GM12878 (cell line): ENCODE measurements around the gene KIAA0930. TPM values are rescaled to one million over a fixed set of nuclear protein-coding genes. Genes with fewer than 3 reads are reported as not detected.

ENCODE experiments used
- ATAC-seq: fragments of 200-7000 bp; cut with Tn5 transposase; 3 replicates; pipeline ENCODE4 v1.9.1; 2020; ENCODE audit warnings: mild to moderate bottlenecking, moderate library complexity
- BruUV-seq: library from RNA; stranded (reverse); fragments of 400-500 nt; replicated peaks from 2 replicates; lab custom pipeline; 2021; lab: Mats Ljungman, UMichigan
- CTCF ChIA-PET: fragments of 300-600 bp; sonication (Branson Sonifier 250); formaldehyde crosslinking; extraction: SDS; loops from one replicate; lab custom pipeline; 2021; ENCODE audit warnings: inconsistent platforms; lab: Yijun Ruan, JAX
- POLR2A ChIA-PET: fragments of 350-600 bp; formaldehyde crosslinking; extraction: SDS; loops from one replicate; lab custom pipeline; 2021; ENCODE audit warnings: inconsistent platforms; lab: Charles Lee
- RAD21 ChIA-PET: fragments of 300-600 bp; sonication (Branson Sonifier 250); formaldehyde crosslinking; loops from one replicate; lab custom pipeline; 2023; ENCODE audit warnings: antibody characterized with exemption; ENCODE audit not compliant: unreplicated experiment; lab: Charles Lee
- SMC1A ChIA-PET: fragments of 300-600 bp; sonication (Branson Sonifier 250); formaldehyde crosslinking; loops from one replicate; lab custom pipeline; 2023; ENCODE audit not compliant: unreplicated experiment, uncharacterized antibody; lab: Charles Lee
- DNase-seq: peaks from one replicate; pipeline ENCODE4 v3.0.0-alpha.2; 2011; ENCODE audit warnings: low read depth, low spot score
- FAIRE-seq: peaks from 3 replicates; lab custom pipeline; 2011; peaks lifted over from hg19 to GRCh38; lab: Jason Lieb, UNC
- H2AFZ ChIP-seq: 2 replicates; pipeline ENCODE4 v1.6.0; 2011; ENCODE audit warnings: low read depth, low read length, control low read depth; ENCODE audit not compliant: control insufficient read depth
- H3K27ac ChIP-seq: 2 replicates; pipeline ENCODE4 v1.5.1; 2011; ENCODE audit warnings: control low read depth; ENCODE audit not compliant: control insufficient read depth, insufficient read depth
- H3K27me3 ChIP-seq, 2 experiments: replicated peaks in 1 of 2; 2 replicates each; pipeline versions ENCODE4 v1.6.0 to v1.6.1; 2011; ENCODE audit warnings: low read length in 1 of 2; ENCODE audit not compliant: control insufficient read depth in 2 of 2, insufficient read depth in 2 of 2
- H3K36me3 ChIP-seq, 2 experiments: 2 replicates each; pipeline ENCODE4 v1.5.1; 2011; ENCODE audit warnings: low read length in 1 of 2; ENCODE audit not compliant: control insufficient read depth in 2 of 2, insufficient read depth in 2 of 2
- H3K4me1 ChIP-seq: 2 replicates; pipeline ENCODE4 v1.6.1; 2011; ENCODE audit warnings: mild to moderate bottlenecking, low read length, moderate library complexity, mixed read lengths; ENCODE audit not compliant: control insufficient read depth, insufficient read depth
- H3K4me2 ChIP-seq: 2 replicates; pipeline ENCODE4 v1.6.0; 2011; ENCODE audit warnings: control low read depth; ENCODE audit not compliant: control insufficient read depth, insufficient read depth
- H3K4me3 ChIP-seq: fragments of 200-600 bp; sonication (generic); 2 replicates; pipeline ENCODE4 v1.5.1; 2016
- H3K79me2 ChIP-seq: 2 replicates; pipeline ENCODE4 v1.6.0; 2011; ENCODE audit warnings: low read length; ENCODE audit not compliant: control insufficient read depth, insufficient read depth
- H3K9ac ChIP-seq: 2 replicates; pipeline ENCODE4 v1.8.0; 2011; ENCODE audit warnings: low read length, control low read depth, mixed read lengths; ENCODE audit not compliant: control insufficient read depth, insufficient read depth
- H3K9me3 ChIP-seq: replicated peaks from 3 replicates; pipeline ENCODE4 v1.5.1; 2011; ENCODE audit warnings: mild to moderate bottlenecking, low read length; ENCODE audit not compliant: control insufficient read depth, insufficient read depth
- H4K20me1 ChIP-seq: 2 replicates; pipeline ENCODE4 v1.6.0; 2011; ENCODE audit not compliant: control insufficient read depth, insufficient read depth
- RAD21 ChIP-seq: IDR thresholded peaks from 2 replicates; pipeline ENCODE4 v1.6.1; 2011; ENCODE audit warnings: mild to moderate bottlenecking, low read depth, low read length, moderate library complexity; ENCODE audit not compliant: insufficient read depth
- RFX5 ChIP-seq: IDR thresholded peaks from 2 replicates; pipeline ENCODE4 v1.6.1; 2011; ENCODE audit warnings: low read depth, low read length, improper control_type of control experiment
- STAT3 ChIP-seq: IDR thresholded peaks from 2 replicates; pipeline ENCODE4 v1.6.1; 2011; ENCODE audit warnings: low read depth, low read length, improper control_type of control experiment
- ZNF217 ChIP-seq: fragments of 450-650 bp; IDR thresholded peaks from 2 replicates; pipeline ENCODE4 v1.6.1; 2017; ENCODE audit warnings: antibody characterized with exemption, mild to moderate bottlenecking
- WGBS: methylation state at CpG from one replicate; pipeline ENCODE4 v1.1.6; 2016; ENCODE audit warnings: low lambda C conversion rate; ENCODE audit not compliant: insufficient replicate concordance, insufficient coverage; ENCODE audit errors: missing lambda C conversion rate; 5-methylcytosine and 5-hydroxymethylcytosine counted together
- in situ Hi-C: fragments of 300-500 bp; cut with MboI; formaldehyde crosslinking; loops from 9 replicates; pipeline ENCODE4 v1.14.3; 2018; ENCODE audit warnings: mixed read lengths
- intact Hi-C: fragments of 100-400 bp; cut with micrococcal nuclease; formaldehyde crosslinking; loops from one replicate; pipeline ENCODE4 v1.14.2; 2022; ENCODE audit not compliant: unreplicated experiment
- polyA plus RNA-seq, 11 experiments: library from polyadenylated mRNA; depleted of rRNA in 4 of 11; unstranded in 6 of 11; stranded (reverse) in 5 of 11; fragments of >200 nt; fragmentation: Nextera tagmentation in 4 of 11; fragmentation: Illumina TruSeq in 1 of 11; extraction: Ambion mirVana in 4 of 11; extraction: Trizol in 1 of 11; gene quantifications; 1 replicate in 1 of 11; 2 replicates in 10 of 11; pipeline versions ENCODE4 v1.2.1 to v1.2.3, GENCODE V29; 2011 to 2016; ENCODE audit warnings: inconsistent platforms in 2 of 11, missing spikeins in 2 of 11, low read depth in 1 of 11
- total RNA-seq, 4 experiments: library from RNA; depleted of rRNA in 3 of 4; stranded (reverse); fragments of >200 nt in 3 of 4; fragmentation: Illumina TruSeq in 1 of 4; extraction: Trizol in 1 of 4; gene quantifications; 2 replicates each; pipeline versions ENCODE4 v1.2.1 to v1.2.3, GENCODE V29; 2013 to 2021
- TF ChIP-seq, protein P1 (sequence below): IDR thresholded peaks from 2 replicates; pipeline ENCODE4 v1.6.1; 2012; ENCODE audit warnings: low read depth, low read length, improper control_type of control experiment
- TF ChIP-seq, protein P2 (sequence below): fragments of 150-350 bp; IDR thresholded peaks from 2 replicates; pipeline ENCODE4 v1.6.1; 2016; ENCODE audit warnings: low read depth, low read length
- TF ChIP-seq, protein P3 (sequence below): IDR thresholded peaks from 2 replicates; pipeline ENCODE4 v1.6.1; 2011; ENCODE audit warnings: low read depth, mild to moderate bottlenecking, low read length, moderate library complexity, borderline replicate concordance; ENCODE audit errors: extremely low read depth
- TF ChIP-seq, protein P4 (sequence below): fragments of 450-650 bp; IDR thresholded peaks from 2 replicates; pipeline ENCODE4 v1.6.1; 2014; ENCODE audit warnings: mild to moderate bottlenecking
- TF ChIP-seq, protein P5 (sequence below): IDR thresholded peaks from 2 replicates; pipeline ENCODE4 v1.6.1; 2012; ENCODE audit warnings: mild to moderate bottlenecking, low read depth, low read length
- TF ChIP-seq, protein P6 (sequence below), 3 experiments: IDR thresholded peaks in 2 of 3; conservative IDR thresholded peaks in 1 of 3; 2 replicates each; pipeline ENCODE4 v1.5.1; 2011; ENCODE audit warnings: low read depth in 3 of 3, low read length in 3 of 3, mild to moderate bottlenecking in 3 of 3, control low read depth in 2 of 3, moderate library complexity in 2 of 3, inconsistent platforms in 1 of 3, mixed read lengths in 1 of 3; ENCODE audit not compliant: control insufficient read depth in 2 of 3, insufficient read depth in 1 of 3; ENCODE audit errors: extremely low read depth in 1 of 3

KIAA0930 gene
- total and polyA plus RNA-seq, 10 of the 15 experiments (the other 5 are each of a cell fraction or from before 2014, with no cell fraction given), result 3.6 to 125 (median 46.3) TPM

DNA sequence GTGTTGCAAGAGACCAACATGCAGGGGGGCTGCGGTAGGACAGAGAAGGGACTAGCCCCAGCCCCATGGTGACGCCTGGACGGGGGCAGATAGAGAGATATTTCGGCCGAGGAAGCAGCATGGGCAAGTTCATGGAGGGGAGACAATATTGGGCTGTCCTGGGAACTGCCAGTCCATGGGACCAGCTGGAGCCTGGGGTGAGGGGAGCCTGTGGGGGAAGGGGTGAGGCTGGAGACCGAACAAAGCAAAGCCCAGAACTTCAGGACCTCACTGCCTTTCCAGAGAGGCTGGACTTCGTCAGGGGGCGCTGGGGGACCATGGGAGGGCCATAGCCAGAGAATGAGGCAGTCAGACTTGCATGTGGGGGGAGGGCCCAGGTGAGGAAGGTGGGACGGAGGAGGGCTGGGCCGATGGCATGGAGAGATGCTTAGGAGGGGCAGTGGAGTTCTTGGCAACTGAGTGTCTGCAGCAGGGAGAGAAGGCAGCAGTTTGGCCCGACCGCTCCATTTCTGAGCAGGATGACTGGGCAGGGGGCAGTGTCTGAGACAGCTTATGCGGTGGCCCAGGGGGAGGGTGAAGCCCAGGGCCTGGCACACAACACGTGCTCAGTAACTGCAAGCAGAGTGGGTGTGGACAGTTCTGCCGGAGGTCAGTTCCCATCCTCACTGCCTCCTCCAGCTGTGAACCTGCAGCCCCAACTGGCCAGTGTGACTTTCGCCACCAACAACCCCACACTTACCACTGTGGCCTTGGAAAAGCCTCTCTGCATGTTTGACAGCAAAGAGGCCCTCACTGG, 44.8 kb upstream of the KIAA0930 start:
- in situ Hi-C loops (no loop called here), intact Hi-C loops (no loop called here)
- Histone ChIP-seq H3K4me3 (no peak overlapping the region), H3K4me2 (peak overlapping the region; percentile 94; the same call in 1 of the 2 replicates), H4K20me1 (no peaks in the 10 kb centered on the region), H3K36me3 (no peaks in the 10 kb centered on the region), H3K27ac (no peak overlapping the region), H3K4me1 (peaks cover 11% of the 10 kb centered on the region), H3K27me3 (no peaks in the 10 kb centered on the region; a peak in 1 of 4 replicates), H3K9ac (no peak overlapping the region), H3K79me2 (no peaks in the 10 kb centered on the region), H3K9me3 (no peaks in the 10 kb centered on the region), H2AFZ (no peak overlapping the region)
- DNase-seq, result no peak
- SMC1A ChIA-PET, result no interaction called here
- POLR2A ChIA-PET, result no interaction called here
- 69% methylated on average over 15 of the region's 16 CpGs for WGBS
- ATAC-seq, result no peak
- RAD21 ChIA-PET, result no interaction called here
- CTCF ChIA-PET, result interaction anchor here (1.2 kb wide), 1 partner anchor 147 kb away, joined by 3 read pairs; no protein-coding TSS in a partner anchor
- no TSS peak for BruUV-seq
- TF ChIP-seq, protein P1, sequence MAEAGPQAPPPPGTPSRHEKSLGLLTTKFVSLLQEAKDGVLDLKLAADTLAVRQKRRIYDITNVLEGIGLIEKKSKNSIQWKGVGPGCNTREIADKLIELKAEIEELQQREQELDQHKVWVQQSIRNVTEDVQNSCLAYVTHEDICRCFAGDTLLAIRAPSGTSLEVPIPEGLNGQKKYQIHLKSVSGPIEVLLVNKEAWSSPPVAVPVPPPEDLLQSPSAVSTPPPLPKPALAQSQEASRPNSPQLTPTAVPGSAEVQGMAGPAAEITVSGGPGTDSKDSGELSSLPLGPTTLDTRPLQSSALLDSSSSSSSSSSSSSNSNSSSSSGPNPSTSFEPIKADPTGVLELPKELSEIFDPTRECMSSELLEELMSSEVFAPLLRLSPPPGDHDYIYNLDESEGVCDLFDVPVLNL, result no peak
- no peak for TF ChIP-seq ZNF217
- TF ChIP-seq, protein P2, sequence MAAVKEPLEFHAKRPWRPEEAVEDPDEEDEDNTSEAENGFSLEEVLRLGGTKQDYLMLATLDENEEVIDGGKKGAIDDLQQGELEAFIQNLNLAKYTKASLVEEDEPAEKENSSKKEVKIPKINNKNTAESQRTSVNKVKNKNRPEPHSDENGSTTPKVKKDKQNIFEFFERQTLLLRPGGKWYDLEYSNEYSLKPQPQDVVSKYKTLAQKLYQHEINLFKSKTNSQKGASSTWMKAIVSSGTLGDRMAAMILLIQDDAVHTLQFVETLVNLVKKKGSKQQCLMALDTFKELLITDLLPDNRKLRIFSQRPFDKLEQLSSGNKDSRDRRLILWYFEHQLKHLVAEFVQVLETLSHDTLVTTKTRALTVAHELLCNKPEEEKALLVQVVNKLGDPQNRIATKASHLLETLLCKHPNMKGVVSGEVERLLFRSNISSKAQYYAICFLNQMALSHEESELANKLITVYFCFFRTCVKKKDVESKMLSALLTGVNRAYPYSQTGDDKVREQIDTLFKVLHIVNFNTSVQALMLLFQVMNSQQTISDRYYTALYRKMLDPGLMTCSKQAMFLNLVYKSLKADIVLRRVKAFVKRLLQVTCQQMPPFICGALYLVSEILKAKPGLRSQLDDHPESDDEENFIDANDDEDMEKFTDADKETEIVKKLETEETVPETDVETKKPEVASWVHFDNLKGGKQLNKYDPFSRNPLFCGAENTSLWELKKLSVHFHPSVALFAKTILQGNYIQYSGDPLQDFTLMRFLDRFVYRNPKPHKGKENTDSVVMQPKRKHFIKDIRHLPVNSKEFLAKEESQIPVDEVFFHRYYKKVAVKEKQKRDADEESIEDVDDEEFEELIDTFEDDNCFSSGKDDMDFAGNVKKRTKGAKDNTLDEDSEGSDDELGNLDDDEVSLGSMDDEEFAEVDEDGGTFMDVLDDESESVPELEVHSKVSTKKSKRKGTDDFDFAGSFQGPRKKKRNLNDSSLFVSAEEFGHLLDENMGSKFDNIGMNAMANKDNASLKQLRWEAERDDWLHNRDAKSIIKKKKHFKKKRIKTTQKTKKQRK, result no peak
- TF ChIP-seq, protein P3, sequence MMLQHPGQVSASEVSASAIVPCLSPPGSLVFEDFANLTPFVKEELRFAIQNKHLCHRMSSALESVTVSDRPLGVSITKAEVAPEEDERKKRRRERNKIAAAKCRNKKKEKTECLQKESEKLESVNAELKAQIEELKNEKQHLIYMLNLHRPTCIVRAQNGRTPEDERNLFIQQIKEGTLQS, result no peak
- TF ChIP-seq, protein P4, sequence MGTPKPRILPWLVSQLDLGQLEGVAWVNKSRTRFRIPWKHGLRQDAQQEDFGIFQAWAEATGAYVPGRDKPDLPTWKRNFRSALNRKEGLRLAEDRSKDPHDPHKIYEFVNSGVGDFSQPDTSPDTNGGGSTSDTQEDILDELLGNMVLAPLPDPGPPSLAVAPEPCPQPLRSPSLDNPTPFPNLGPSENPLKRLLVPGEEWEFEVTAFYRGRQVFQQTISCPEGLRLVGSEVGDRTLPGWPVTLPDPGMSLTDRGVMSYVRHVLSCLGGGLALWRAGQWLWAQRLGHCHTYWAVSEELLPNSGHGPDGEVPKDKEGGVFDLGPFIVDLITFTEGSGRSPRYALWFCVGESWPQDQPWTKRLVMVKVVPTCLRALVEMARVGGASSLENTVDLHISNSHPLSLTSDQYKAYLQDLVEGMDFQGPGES, result no peak
- no peak for TF ChIP-seq STAT3
- TF ChIP-seq, protein P5, sequence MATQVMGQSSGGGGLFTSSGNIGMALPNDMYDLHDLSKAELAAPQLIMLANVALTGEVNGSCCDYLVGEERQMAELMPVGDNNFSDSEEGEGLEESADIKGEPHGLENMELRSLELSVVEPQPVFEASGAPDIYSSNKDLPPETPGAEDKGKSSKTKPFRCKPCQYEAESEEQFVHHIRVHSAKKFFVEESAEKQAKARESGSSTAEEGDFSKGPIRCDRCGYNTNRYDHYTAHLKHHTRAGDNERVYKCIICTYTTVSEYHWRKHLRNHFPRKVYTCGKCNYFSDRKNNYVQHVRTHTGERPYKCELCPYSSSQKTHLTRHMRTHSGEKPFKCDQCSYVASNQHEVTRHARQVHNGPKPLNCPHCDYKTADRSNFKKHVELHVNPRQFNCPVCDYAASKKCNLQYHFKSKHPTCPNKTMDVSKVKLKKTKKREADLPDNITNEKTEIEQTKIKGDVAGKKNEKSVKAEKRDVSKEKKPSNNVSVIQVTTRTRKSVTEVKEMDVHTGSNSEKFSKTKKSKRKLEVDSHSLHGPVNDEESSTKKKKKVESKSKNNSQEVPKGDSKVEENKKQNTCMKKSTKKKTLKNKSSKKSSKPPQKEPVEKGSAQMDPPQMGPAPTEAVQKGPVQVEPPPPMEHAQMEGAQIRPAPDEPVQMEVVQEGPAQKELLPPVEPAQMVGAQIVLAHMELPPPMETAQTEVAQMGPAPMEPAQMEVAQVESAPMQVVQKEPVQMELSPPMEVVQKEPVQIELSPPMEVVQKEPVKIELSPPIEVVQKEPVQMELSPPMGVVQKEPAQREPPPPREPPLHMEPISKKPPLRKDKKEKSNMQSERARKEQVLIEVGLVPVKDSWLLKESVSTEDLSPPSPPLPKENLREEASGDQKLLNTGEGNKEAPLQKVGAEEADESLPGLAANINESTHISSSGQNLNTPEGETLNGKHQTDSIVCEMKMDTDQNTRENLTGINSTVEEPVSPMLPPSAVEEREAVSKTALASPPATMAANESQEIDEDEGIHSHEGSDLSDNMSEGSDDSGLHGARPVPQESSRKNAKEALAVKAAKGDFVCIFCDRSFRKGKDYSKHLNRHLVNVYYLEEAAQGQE, result no peak
- no peak for TF ChIP-seq RFX5
- TF ChIP-seq, protein P6, sequence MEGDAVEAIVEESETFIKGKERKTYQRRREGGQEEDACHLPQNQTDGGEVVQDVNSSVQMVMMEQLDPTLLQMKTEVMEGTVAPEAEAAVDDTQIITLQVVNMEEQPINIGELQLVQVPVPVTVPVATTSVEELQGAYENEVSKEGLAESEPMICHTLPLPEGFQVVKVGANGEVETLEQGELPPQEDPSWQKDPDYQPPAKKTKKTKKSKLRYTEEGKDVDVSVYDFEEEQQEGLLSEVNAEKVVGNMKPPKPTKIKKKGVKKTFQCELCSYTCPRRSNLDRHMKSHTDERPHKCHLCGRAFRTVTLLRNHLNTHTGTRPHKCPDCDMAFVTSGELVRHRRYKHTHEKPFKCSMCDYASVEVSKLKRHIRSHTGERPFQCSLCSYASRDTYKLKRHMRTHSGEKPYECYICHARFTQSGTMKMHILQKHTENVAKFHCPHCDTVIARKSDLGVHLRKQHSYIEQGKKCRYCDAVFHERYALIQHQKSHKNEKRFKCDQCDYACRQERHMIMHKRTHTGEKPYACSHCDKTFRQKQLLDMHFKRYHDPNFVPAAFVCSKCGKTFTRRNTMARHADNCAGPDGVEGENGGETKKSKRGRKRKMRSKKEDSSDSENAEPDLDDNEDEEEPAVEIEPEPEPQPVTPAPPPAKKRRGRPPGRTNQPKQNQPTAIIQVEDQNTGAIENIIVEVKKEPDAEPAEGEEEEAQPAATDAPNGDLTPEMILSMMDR (IDR thresholded peaks at IDR 0.05 in 2 of 3, conservative IDR thresholded peaks at IDR 0.05 in 1 of 3; ENCODE audit: control insufficient read depth in 2 of 3, extremely low read depth in 1 of 3, insufficient read depth in 1 of 3, low read depth in 3 of 3, low read length in 3 of 3), result peak in 2 of 3 experiments; percentile 9 to 20; a peak in 3 of 6 replicates
- TF ChIP-seq RAD21, result peak; percentile 32; the same call in 1 of the 2 replicates
- FAIRE-seq, result no peak
